Vagina (tissue), 2 donors: ENCODE measurements around the gene RAB5B. TPM values are rescaled to one million over a fixed set of nuclear protein-coding genes. Genes with fewer than 3 reads are reported as not detected.

Source experiments
- DNase-seq, 2 donors: peaks; one replicate each; pipeline ENCODE4 v3.0.0-alpha.2; 2017; ENCODE audit errors: extremely low spot score in 2 of 2
- H3K27ac ChIP-seq: fragments of 200-600 bp; sonication (generic); one replicate; pipeline ENCODE4 v1.5.1; 2019
- H3K27me3 ChIP-seq: fragments of 200-600 bp; sonication (generic); one replicate; pipeline ENCODE4 v1.5.1; 2019
- H3K36me3 ChIP-seq, 2 donors: fragments of 200-600 bp; sonication (generic); one replicate each; pipeline ENCODE4 v1.5.1; 2017 to 2019
- H3K4me1 ChIP-seq: fragments of 200-600 bp; sonication (generic); one replicate; pipeline ENCODE4 v1.5.1; 2019
- H3K4me3 ChIP-seq, 2 donors: fragments of 200-600 bp; sonication (generic); 1 replicate in 1 of 2; 2 replicates in 1 of 2; pipeline ENCODE4 v1.5.1; 2016 to 2019
- H3K9me3 ChIP-seq: fragments of 200-600 bp; sonication (generic); one replicate; pipeline ENCODE4 v1.5.1; 2019
- CTCF ChIP-seq, 3 experiments: fragments of 450-650 bp in 2 of 3; fragments of 200-600 bp in 1 of 3; sonication (generic) in 1 of 3; IDR thresholded peaks; one replicate each; pipeline ENCODE4 v1.5.1; 2017 to 2019; ENCODE audit warnings: antibody characterized with exemption in 3 of 3, mild to moderate bottlenecking in 2 of 3, moderate library complexity in 2 of 3
- POLR2A ChIP-seq, 2 donors: fragments of 450-650 bp; IDR thresholded peaks; one replicate each; pipeline ENCODE4 v1.6.1; 2017; ENCODE audit warnings: antibody characterized with exemption in 2 of 2, mild to moderate bottlenecking in 2 of 2, moderate library complexity in 2 of 2
- POLR2AphosphoS5 ChIP-seq, 2 donors: sonication (generic); formaldehyde crosslinking; IDR thresholded peaks; one replicate each; pipeline ENCODE4 v1.9.0; 2017; ENCODE audit warnings: antibody characterized with exemption in 2 of 2, mild to moderate bottlenecking in 2 of 2, low read depth in 1 of 2; ENCODE audit not compliant: insufficient read depth in 1 of 2
- intact Hi-C: fragments of 100-400 bp; cut with DNase I; formaldehyde crosslinking; loops from one replicate; pipeline ENCODE4 v1.15.1; 2023
- total RNA-seq: library from RNA; depleted of rRNA; stranded (reverse); fragments of >200 nt; gene quantifications from one replicate; pipeline ENCODE4 v1.2.3, GENCODE V29; 2016

The RAB5B gene
- total RNA-seq, 1 donor from 2014 or later, result 80.5 TPM

GRCh38 chr12:56007564-56008559 lies 34.0 kb downstream of the RAB5B start:
- H3K27me3 ChIP-seq, result no peaks in the 10 kb centered on the region
- H3K4me1 ChIP-seq, result peaks cover 16% of the 10 kb centered on the region
- H3K9me3 ChIP-seq, result no peaks in the 10 kb centered on the region
- H3K4me3 ChIP-seq, result peak overlapping the region; percentile 85 to 98
- intact Hi-C loops, result no loop called here
- peaks cover 0 to 15% of the 10 kb centered on the region in 2 donors for H3K36me3 ChIP-seq
- peak overlapping the region; percentile 98 for H3K27ac ChIP-seq
- no peak for DNase-seq
- TF ChIP-seq CTCF (IDR thresholded peaks at IDR 0.05), result no peak
- no peak for TF ChIP-seq POLR2A (IDR thresholded peaks at IDR 0.05)
- no peak for TF ChIP-seq POLR2AphosphoS5 (IDR thresholded peaks at IDR 0.05; ENCODE audit: insufficient read depth in 1 of 2, low read depth in 1 of 2)

GRCh38 chr12:56010111-56010570 lies 36.3 kb downstream of the RAB5B start:
- Histone ChIP-seq H3K27me3 (no peaks in the 10 kb centered on the region), H3K4me3 (no peak overlapping the region), H3K27ac (no peak overlapping the region), H3K9me3 (no peaks in the 10 kb centered on the region), H3K36me3 (no peaks in the 10 kb centered on the region), H3K4me1 (peaks cover 16% of the 10 kb centered on the region)
- intact Hi-C loops, result no loop called here
- DNase-seq, result no peak
- no peak for TF ChIP-seq CTCF (IDR thresholded peaks at IDR 0.05)
- no peak for TF ChIP-seq POLR2AphosphoS5 (IDR thresholded peaks at IDR 0.05; ENCODE audit: insufficient read depth in 1 of 2, low read depth in 1 of 2)
- TF ChIP-seq POLR2A (IDR thresholded peaks at IDR 0.05), result no peak

GRCh38 chr12:56011509-56012090 lies 37.7 kb downstream of the RAB5B start:
- H3K9me3 ChIP-seq, result no peaks in the 10 kb centered on the region
- no peak overlapping the region for H3K27ac ChIP-seq
- peaks cover 15% of the 10 kb centered on the region for H3K4me1 ChIP-seq
- H3K36me3 ChIP-seq, result no peaks in the 10 kb centered on the region
- intact Hi-C loops, result no loop called here
- no peak for DNase-seq
- TF ChIP-seq POLR2AphosphoS5 (IDR thresholded peaks at IDR 0.05; ENCODE audit: insufficient read depth in 1 of 2, low read depth in 1 of 2) (no peak), POLR2A (IDR thresholded peaks at IDR 0.05) (no peak), CTCF (IDR thresholded peaks at IDR 0.05) (no peak)
- no peak overlapping the region for H3K4me3 ChIP-seq
- no peaks in the 10 kb centered on the region for H3K27me3 ChIP-seq

- Histone ChIP-seq H3K4me1 (peaks cover 1% of the 10 kb centered on the region), H3K27ac (no peak overlapping the region), H3K27me3 (no peaks in the 10 kb centered on the region), H3K4me3 (no peak overlapping the region), H3K36me3 (no peaks in the 10 kb centered on the region), H3K9me3 (no peaks in the 10 kb centered on the region)
- no peak for TF ChIP-seq POLR2AphosphoS5 (IDR thresholded peaks at IDR 0.05; ENCODE audit: insufficient read depth in 1 of 2, low read depth in 1 of 2)
- TF ChIP-seq POLR2A (IDR thresholded peaks at IDR 0.05), result no peak
- TF ChIP-seq CTCF (IDR thresholded peaks at IDR 0.05), result no peak
- DNase-seq, result no peak
- intact Hi-C loops, result no loop called here
Measured at GRCh38 chr12:56013482-56013881, 39.6 kb downstream of the RAB5B start.
